H1 (cell line): ENCODE measurements around the gene SYNCRIP. TPM values are rescaled to one million over a fixed set of nuclear protein-coding genes. Genes with fewer than 3 reads are reported as not detected.

Source experiments
- GTF2F1 ChIP-seq: IDR thresholded peaks from 2 replicates; pipeline ENCODE4 v1.6.1; 2012; ENCODE audit warnings: low read depth, low read length, improper control_type of control experiment, borderline replicate concordance
- PHF8 ChIP-seq: fragments of 200-600 bp; sonication (generic); conservative IDR thresholded peaks from 2 replicates; pipeline ENCODE4 v1.7.1; 2012; ENCODE audit warnings: low read depth, mild to moderate bottlenecking, inconsistent platforms, low read length, moderate library complexity
- polyA plus RNA-seq, 7 experiments: library from polyadenylated mRNA; depleted of rRNA in 3 of 7; stranded (reverse) in 5 of 7; unstranded in 2 of 7; fragments of >200 nt in 5 of 7; fragments of 200-250 nt in 2 of 7; gene quantifications; 1 replicate in 5 of 7; 2 replicates in 1 of 7; 4 replicates in 1 of 7; pipeline versions ENCODE4 v1.2.1 to v1.2.3, GENCODE V29; 2011 to 2013; ENCODE audit warnings: missing spikeins in 2 of 7, mixed read lengths in 2 of 7
- total RNA-seq: library from RNA; stranded (reverse); fragmentation: NEBNext Ultra II Directional; extraction: Animal tissue kit (Norgen Biotek cat#: 25700); gene quantifications from 2 replicates; pipeline ENCODE4 v1.2.1, GENCODE V29; 2021

SYNCRIP gene
- total and polyA plus RNA-seq, 2 of the 8 experiments (the other 6 are each of a cell fraction or from before 2014, with no cell fraction given): 16.8 to 219 TPM

GRCh38 chr6:85670573-85670972 is 27.9 kb upstream of the SYNCRIP start (continued):
- no peak for TF ChIP-seq GTF2F1
- TF ChIP-seq PHF8: no peak
